Cortex of kidney (tissue), 1 donor: Measurements from ENCODE around the gene DTL.

Experiments used
- DNase-seq: peaks from one replicate; lab custom pipeline; 2025; lab: John Stamatoyannopoulos, UW

Gene DTL

GRCh38 chr1:212035835-212036605 lies 472 bp downstream of the DTL start:
- DNase-seq, result no peak

GRCh38 chr1:212037900-212038299 lies 2.4 kb downstream of the DTL start:
- no peak for DNase-seq

- DNase-seq, result no peak
Measured at GRCh38 chr1:212039622-212040021, 4.1 kb downstream of the DTL start.

GRCh38 chr1:212040629-212041412 lies 5.3 kb downstream of the DTL start:
- DNase-seq, result no peak

GRCh38 chr1:212042436-212042835 lies 6.9 kb downstream of the DTL start:
- no peak for DNase-seq

GRCh38 chr1:212044851-212045250 lies 9.3 kb downstream of the DTL start:
- DNase-seq, result no peak

- DNase-seq, result no peak
Measured at GRCh38 chr1:212045981-212046380, 10.4 kb downstream of the DTL start.

- no peak for DNase-seq
Measured at GRCh38 chr1:212053993-212054392, 18.4 kb downstream of the DTL start.

GRCh38 chr1:212055333-212055732 lies 19.8 kb downstream of the DTL start:
- no peak for DNase-seq

- DNase-seq, result no peak
Measured at GRCh38 chr1:212060632-212061472, 25.3 kb downstream of the DTL start.

GRCh38 chr1:212062832-212063438 lies 27.4 kb downstream of the DTL start:
- DNase-seq, result no peak

- DNase-seq, result no peak
Measured at GRCh38 chr1:212067787-212068186, 32.2 kb downstream of the DTL start.

GRCh38 chr1:212070720-212071302 lies 35.3 kb downstream of the DTL start:
- no peak for DNase-seq

- DNase-seq, result no peak
Measured at GRCh38 chr1:212072047-212072446, 36.5 kb downstream of the DTL start.

- DNase-seq, result no peak
Measured at GRCh38 chr1:212073490-212073889, 37.9 kb downstream of the DTL start.

- DNase-seq, result no peak
Measured at GRCh38 chr1:212074313-212074712, 38.8 kb downstream of the DTL start.

GRCh38 chr1:212074856-212075255 lies 39.3 kb downstream of the DTL start:
- no peak for DNase-seq

- DNase-seq, result no peak
Measured at GRCh38 chr1:212077028-212077427, 41.5 kb downstream of the DTL start.

- DNase-seq, result no peak
Measured at GRCh38 chr1:212078826-212079225, 43.3 kb downstream of the DTL start.

GRCh38 chr1:212082765-212083406 lies 47.3 kb downstream of the DTL start:
- DNase-seq, result no peak

GRCh38 chr1:212089560-212090163 lies 54.1 kb downstream of the DTL start:
- DNase-seq, result no peak
